ENCODE measurements around the gene THAP4. TPM values are rescaled to one million over a fixed set of nuclear protein-coding genes. Genes with fewer than 3 reads are reported as not detected.

Gene THAP4
- total and polyA plus RNA-seq, 2 of the 13 experiments (the other 11 are each of a cell fraction or from before 2014, with no cell fraction given): 59.7 to 75.7 TPM

- TF ChIP-seq KDM3A (CRISPR knock-in tag; IDR thresholded peaks at IDR 0.05; ENCODE audit: low read depth): 0 out of 2 replicates have a peak, but pooled peaks have one; percentile 19
- TF ChIP-seq DMTF1 (CRISPR knock-in tag; IDR thresholded peaks at IDR 0.05): no peak
- no peak for TF ChIP-seq MED8 (CRISPR knock-in tag; IDR thresholded peaks at IDR 0.05; ENCODE audit: insufficient replicate concordance)
- no peak for TF ChIP-seq EHMT2 (IDR thresholded peaks at IDR 0.05; ENCODE audit: borderline replicate concordance, low read depth, low read length)
- TF ChIP-seq ZNF264 (CRISPR knock-in tag; IDR thresholded peaks at IDR 0.05): peak; percentile 86
- no peak for TF ChIP-seq ZNF326 (CRISPR knock-in tag; IDR thresholded peaks at IDR 0.05; ENCODE audit: borderline replicate concordance)
- TF ChIP-seq MED13 (CRISPR knock-in tag; IDR thresholded peaks at IDR 0.05): no peak
- TF ChIP-seq ZMAT3 (CRISPR knock-in tag; conservative IDR thresholded peaks at IDR 0.05): peak; percentile 68; the same call in 1 of the 2 replicates
- TF ChIP-seq HIC2 (CRISPR knock-in tag; IDR thresholded peaks at IDR 0.05; ENCODE audit: low read depth): peak; percentile 83; the same call in 1 of the 2 replicates
- no peak for TF ChIP-seq ZNF160 (CRISPR knock-in tag; IDR thresholded peaks at IDR 0.05)
- no peak for TF ChIP-seq RBM39 (IDR thresholded peaks at IDR 0.05; ENCODE audit: low read depth, low read length, poor library complexity, severe bottlenecking)
- TF ChIP-seq ZNF354B (CRISPR knock-in tag; IDR thresholded peaks at IDR 0.05): no peak
- TF ChIP-seq ZFP62 (CRISPR knock-in tag; IDR thresholded peaks at IDR 0.05): no peak
- no peak for TF ChIP-seq NPAS2 (CRISPR knock-in tag; IDR thresholded peaks at IDR 0.05; ENCODE audit: borderline replicate concordance)
- TF ChIP-seq SOX5 (CRISPR knock-in tag; IDR thresholded peaks at IDR 0.05; ENCODE audit: borderline replicate concordance): peak; percentile 65
- no peak for TF ChIP-seq HMG20B (CRISPR knock-in tag; conservative IDR thresholded peaks at IDR 0.05)
- TF ChIP-seq MXI1 (IDR thresholded peaks at IDR 0.05; ENCODE audit: borderline replicate concordance, low read depth, low read length): peak; percentile 91; the same call in 1 of the 3 replicates
- no peak for TF ChIP-seq KLF12 (CRISPR knock-in tag; IDR thresholded peaks at IDR 0.05; ENCODE audit: borderline replicate concordance)
- TF ChIP-seq ARNT (IDR thresholded peaks at IDR 0.05): no peak
- TF ChIP-seq MXD1 (CRISPR knock-in tag; IDR thresholded peaks at IDR 0.05): peak; percentile 67; the same call in 1 of the 2 replicates
- no peak for TF ChIP-seq PAWR (CRISPR knock-in tag; IDR thresholded peaks at IDR 0.05; ENCODE audit: borderline replicate concordance)
- peak; percentile 68 for TF ChIP-seq KMT2B (CRISPR knock-in tag; IDR thresholded peaks at IDR 0.05)
- peak; percentile 29; the same call in 1 of the 2 replicates for TF ChIP-seq ZNF598 (CRISPR knock-in tag; IDR thresholded peaks at IDR 0.05; ENCODE audit: borderline replicate concordance)
- TF ChIP-seq TCF7 (IDR thresholded peaks at IDR 0.05; ENCODE audit: low read depth): no peak; the same call in 1 of the 2 replicates
- 0 out of 2 replicates have a peak, but pooled peaks have one; percentile 17 for TF ChIP-seq ZNF431 (CRISPR knock-in tag; IDR thresholded peaks at IDR 0.05; ENCODE audit: borderline replicate concordance, low read depth)
- 0 out of 2 replicates have a peak, but pooled peaks have one; percentile 2 for TF ChIP-seq ZBTB2 (CRISPR knock-in tag; IDR thresholded peaks at IDR 0.05; ENCODE audit: low read depth)
Measured at GRCh38 chr2:241653210-241653750, 16.3 kb upstream of the THAP4 start (continued).
